Activated T-cell treated with anti-CD3 and anti-CD28 coated beads, Interleukin-2, amount 50 U/mL, for 48 hours (primary cell): ENCODE results near the gene SOSTDC1.
"Not testable (repeated sequence)": the region's sequence is repeated elsewhere in the genome, so short reads cannot be mapped to it uniquely, and the experiment has no call there.

Experiments used
- DNase-seq, 2 experiments: peaks; one replicate each; pipeline ENCODE4 v3.0.0-alpha.2; 2020

SOSTDC1 gene

GRCh38 chr7:16460789-16461493 lies 4.6 kb downstream of the SOSTDC1 start:
- DNase-seq = no peak

GRCh38 chr7:16456303-16456702 lies 9.2 kb downstream of the SOSTDC1 start:
- not testable (repeated sequence) for DNase-seq

GRCh38 chr7:16455591-16455990 lies 9.9 kb downstream of the SOSTDC1 start:
- DNase-seq = no peak

GRCh38 chr7:16450366-16450765 lies 15.2 kb downstream of the SOSTDC1 start:
- DNase-seq = no peak

- no peak for DNase-seq
Observed at GRCh38 chr7:16447876-16448275, 17.7 kb downstream of the SOSTDC1 start.

- no peak for DNase-seq
Observed at GRCh38 chr7:16446508-16446907, 19.0 kb downstream of the SOSTDC1 start.

GRCh38 chr7:16443871-16444270 lies 21.7 kb downstream of the SOSTDC1 start:
- not testable (repeated sequence) for DNase-seq

- DNase-seq = no peak
Observed at GRCh38 chr7:16438988-16439387, 26.6 kb downstream of the SOSTDC1 start.

- no peak for DNase-seq
Observed at GRCh38 chr7:16436306-16436705, 29.2 kb downstream of the SOSTDC1 start.

- DNase-seq = no peak
Observed at GRCh38 chr7:16433568-16434122, 31.9 kb downstream of the SOSTDC1 start.

GRCh38 chr7:16432425-16432731 lies 33.2 kb downstream of the SOSTDC1 start:
- no peak for DNase-seq

- no peak for DNase-seq
Observed at GRCh38 chr7:16431646-16432424, 33.7 kb downstream of the SOSTDC1 start.

GRCh38 chr7:16430133-16430532 lies 35.4 kb downstream of the SOSTDC1 start:
- no peak for DNase-seq

- DNase-seq = no peak
Observed at GRCh38 chr7:16428672-16429071, 36.9 kb downstream of the SOSTDC1 start.

GRCh38 chr7:16428182-16428581 lies 37.4 kb downstream of the SOSTDC1 start:
- no peak for DNase-seq

GRCh38 chr7:16423761-16424160 lies 41.8 kb downstream of the SOSTDC1 start:
- no peak for DNase-seq

- no peak for DNase-seq
Observed at GRCh38 chr7:16422917-16423316, 42.6 kb downstream of the SOSTDC1 start.

- no peak for DNase-seq
Observed at GRCh38 chr7:16422103-16422435, 43.5 kb downstream of the SOSTDC1 start.

GRCh38 chr7:16421333-16422102 lies 44.0 kb downstream of the SOSTDC1 start, which contains the start of gene CRPPA:
Gene CRPPA (minus strand): TSS chr7:16421538. CDS start chr7:16421322, 216 bp downstream.
- peak; percentile 60 to 67 for DNase-seq

- DNase-seq = peak; percentile 88 to 89
Observed at GRCh38 chr7:16420649-16421332, 44.7 kb downstream of the SOSTDC1 start.

- no peak for DNase-seq
Observed at GRCh38 chr7:16420329-16420648, 45.2 kb downstream of the SOSTDC1 start.

GRCh38 chr7:16419859-16420258 lies 45.7 kb downstream of the SOSTDC1 start:
- DNase-seq = no peak

- no peak for DNase-seq
Observed at GRCh38 chr7:16419126-16419525, 46.4 kb downstream of the SOSTDC1 start.
